Skeletal muscle tissue (tissue), 4 donors: ENCODE measurements around the gene MYO3B. TPM values are rescaled to one million over a fixed set of nuclear protein-coding genes. Genes with fewer than 3 reads are reported as not detected.
A peak's percentile ranks its signal among the peaks of the same experiment; 100 is the strongest.

Experiments
- H3K27ac ChIP-seq: one replicate; pipeline ENCODE4 v1.7.0; 2013; ENCODE audit warnings: mild to moderate bottlenecking, low read depth, low read length, inconsistent platforms
- H3K27me3 ChIP-seq, 3 donors: one replicate each; pipeline ENCODE4 v1.7.0; 2013; ENCODE audit warnings: low read length in 3 of 3; ENCODE audit not compliant: control insufficient read depth in 3 of 3, insufficient read depth in 3 of 3
- H3K36me3 ChIP-seq, 3 donors: one replicate each; pipeline ENCODE4 v1.7.0; 2013; ENCODE audit warnings: low read length in 3 of 3; ENCODE audit not compliant: control insufficient read depth in 3 of 3, insufficient read depth in 3 of 3
- H3K4me1 ChIP-seq, 3 donors: one replicate each; pipeline ENCODE4 v1.7.0; 2013; ENCODE audit warnings: low read length in 3 of 3, mild to moderate bottlenecking in 3 of 3; ENCODE audit not compliant: control insufficient read depth in 3 of 3, insufficient read depth in 3 of 3
- H3K4me3 ChIP-seq, 3 donors: one replicate each; pipeline ENCODE4 v1.7.0; 2013; ENCODE audit warnings: low read length in 3 of 3
- H3K9ac ChIP-seq, 3 donors: one replicate each; pipeline ENCODE4 v1.7.0; 2013; ENCODE audit warnings: low read length in 3 of 3, mild to moderate bottlenecking in 3 of 3, moderate library complexity in 2 of 3, low read depth in 1 of 3
- H3K9me3 ChIP-seq, 3 donors: one replicate each; pipeline ENCODE4 v1.7.0; 2013; ENCODE audit warnings: low read length in 3 of 3; ENCODE audit not compliant: control insufficient read depth in 3 of 3
- total RNA-seq: library from RNA; depleted of rRNA; stranded (reverse); fragments of >200 nt; gene quantifications from one replicate; pipeline ENCODE4 v1.2.3, GENCODE V29; 2014
- donor health status: Osteomylitis.

The MYO3B gene
- total RNA-seq, 1 donor from 2014 or later: under 0.01 TPM

DNA sequence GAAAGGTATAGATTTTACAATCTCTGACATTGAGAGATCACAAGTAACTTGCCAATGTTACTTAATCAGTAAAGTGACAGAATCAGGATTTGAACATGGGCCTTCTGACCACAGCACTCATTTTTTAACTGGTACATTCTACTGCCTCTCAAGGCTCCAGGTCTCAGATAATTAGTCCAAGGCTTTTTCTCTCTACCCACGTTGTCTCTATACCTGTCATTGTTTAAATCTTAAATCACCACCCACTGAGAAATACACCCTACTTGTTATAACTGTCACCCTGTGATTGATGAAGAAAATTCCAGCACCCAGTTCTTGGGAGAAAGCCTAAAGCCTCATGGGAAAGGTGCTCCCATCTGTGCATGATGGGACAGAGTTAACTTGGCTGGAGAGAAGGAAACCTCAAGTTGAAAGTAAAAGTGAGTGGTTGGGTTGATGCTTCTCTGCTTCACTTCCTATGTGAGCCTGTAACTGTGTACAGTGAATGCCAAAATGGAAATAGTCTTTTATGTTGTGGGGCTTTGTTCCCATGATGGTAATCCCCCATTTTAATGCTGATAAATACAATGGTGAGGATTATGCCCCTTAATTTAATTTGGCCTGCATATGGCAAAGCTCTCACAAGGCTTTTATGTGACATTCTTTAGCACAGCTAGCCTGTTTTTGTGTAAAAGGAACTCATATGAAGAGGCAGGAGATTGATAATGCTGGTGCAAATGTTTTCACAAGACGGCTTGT, 347.1 kb downstream of the MYO3B start:
- Histone ChIP-seq H3K27ac (no peak overlapping the region), H3K9me3 (no peaks in the 10 kb centered on the region), H3K9ac (no peak overlapping the region), H3K36me3 (no peaks in the 10 kb centered on the region), H3K4me1 (peaks cover 2 to 7% (median 5%) of the 10 kb centered on the region in 3 donors), H3K4me3 (no peak overlapping the region), H3K27me3 (no peaks in the 10 kb centered on the region)

GRCh38 chr2:170525566-170525900, 347.6 kb downstream of the MYO3B start:
- Histone ChIP-seq H3K9ac (no peak overlapping the region), H3K4me1 (peaks cover 7 to 12% (median 9%) of the 10 kb centered on the region in 3 donors), H3K27ac (no peak overlapping the region), H3K36me3 (no peaks in the 10 kb centered on the region), H3K9me3 (no peaks in the 10 kb centered on the region), H3K27me3 (no peaks in the 10 kb centered on the region), H3K4me3 (no peak overlapping the region)

GRCh38 chr2:170530284-170530745, 352.4 kb downstream of the MYO3B start:
- no peaks in the 10 kb centered on the region for H3K36me3 ChIP-seq
- H3K9me3 ChIP-seq: no peaks in the 10 kb centered on the region
- H3K27ac ChIP-seq: no peak overlapping the region
- peak overlapping the region; percentile 35 to 59 (median 42) for H3K4me3 ChIP-seq
- H3K4me1 ChIP-seq: peaks cover 8 to 14% (median 14%) of the 10 kb centered on the region in 3 donors
- no peaks in the 10 kb centered on the region for H3K27me3 ChIP-seq
- H3K9ac ChIP-seq: peak overlapping the region in 1 of 3 donors; percentile 54

GRCh38 chr2:170530803-170531564, 353.0 kb downstream of the MYO3B start:
- no peak overlapping the region for H3K27ac ChIP-seq
- peak overlapping the region in 1 of 3 donors; percentile 59 for H3K4me3 ChIP-seq
- no peak overlapping the region for H3K9ac ChIP-seq
- peaks cover 5 to 14% (median 11%) of the 10 kb centered on the region in 3 donors for H3K4me1 ChIP-seq
- no peaks in the 10 kb centered on the region for H3K9me3 ChIP-seq
- no peaks in the 10 kb centered on the region for H3K36me3 ChIP-seq
- H3K27me3 ChIP-seq: no peaks in the 10 kb centered on the region

DNA sequence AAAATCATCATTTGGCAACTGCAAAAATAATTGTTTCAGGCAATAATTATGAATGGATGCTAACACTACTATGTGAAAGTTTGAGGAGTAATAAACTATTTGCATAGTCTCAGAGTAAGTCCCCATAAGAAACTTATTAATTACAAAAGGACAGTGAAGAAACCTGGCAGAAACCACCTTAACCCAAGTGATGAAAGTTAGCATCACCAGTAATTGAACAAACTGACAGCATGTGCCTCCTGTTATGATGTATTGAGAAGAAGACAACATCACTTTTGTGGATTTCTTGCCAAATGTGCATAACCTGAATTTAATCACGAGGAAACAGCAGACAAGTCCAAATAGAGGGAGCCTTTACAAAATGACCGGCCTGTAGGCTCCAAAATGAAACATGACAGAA, 353.9 kb downstream of the MYO3B start:
- H3K36me3 ChIP-seq: no peaks in the 10 kb centered on the region
- H3K9ac ChIP-seq: no peak overlapping the region
- no peak overlapping the region for H3K4me3 ChIP-seq
- H3K4me1 ChIP-seq: peaks cover 5 to 14% (median 11%) of the 10 kb centered on the region in 3 donors
- no peaks in the 10 kb centered on the region for H3K9me3 ChIP-seq
- H3K27me3 ChIP-seq: no peaks in the 10 kb centered on the region
- no peak overlapping the region for H3K27ac ChIP-seq

GRCh38 chr2:170533156-170533555, 355.2 kb downstream of the MYO3B start:
- no peak overlapping the region for H3K4me3 ChIP-seq
- no peaks in the 10 kb centered on the region for H3K9me3 ChIP-seq

GRCh38 chr2:170535552-170535951, 357.6 kb downstream of the MYO3B start:
- Histone ChIP-seq H3K4me3 (no peak overlapping the region), H3K9ac (no peak overlapping the region), H3K27ac (no peak overlapping the region), H3K9me3 (no peaks in the 10 kb centered on the region), H3K4me1 (peaks cover under 1 to 7% (median 4%) of the 10 kb centered on the region in 3 donors), H3K27me3 (no peaks in the 10 kb centered on the region), H3K36me3 (no peaks in the 10 kb centered on the region)

More at GRCh38 chr2:170533156-170533555, 355.2 kb downstream of the MYO3B start:
- Histone ChIP-seq H3K36me3 (no peaks in the 10 kb centered on the region), H3K27me3 (no peaks in the 10 kb centered on the region), H3K4me1 (peaks cover 5 to 14% (median 11%) of the 10 kb centered on the region in 3 donors), H3K27ac (no peak overlapping the region), H3K9ac (no peak overlapping the region)

DNA sequence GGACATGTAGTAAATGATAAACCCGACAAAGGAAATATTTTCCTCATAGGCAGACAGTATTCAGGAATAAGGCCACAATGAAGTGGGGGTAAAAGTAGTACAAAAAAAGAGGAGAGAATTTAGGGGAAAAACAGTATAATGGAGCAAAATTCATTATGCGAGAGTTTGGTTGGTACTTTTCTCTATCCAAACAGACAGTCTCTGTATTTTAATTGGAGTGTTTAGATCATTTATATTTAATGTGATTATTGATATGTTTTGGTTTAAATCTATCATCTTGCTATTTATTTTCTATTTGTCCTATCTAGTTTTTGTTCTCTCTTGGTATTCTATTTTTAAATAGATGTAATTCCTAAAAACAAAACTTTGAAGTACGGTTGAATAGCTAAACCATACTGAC, 366.9 kb downstream of the MYO3B start:
- H3K36me3 ChIP-seq: no peaks in the 10 kb centered on the region
- H3K9ac ChIP-seq: no peak overlapping the region
- no peak overlapping the region for H3K27ac ChIP-seq
- no peaks in the 10 kb centered on the region for H3K4me1 ChIP-seq
- H3K9me3 ChIP-seq: peaks cover 0 to 8% (median 2%) of the 10 kb centered on the region in 3 donors
- peaks cover 0 to 2% (median 0%) of the 10 kb centered on the region in 3 donors for H3K27me3 ChIP-seq
- no peak overlapping the region for H3K4me3 ChIP-seq

DNA sequence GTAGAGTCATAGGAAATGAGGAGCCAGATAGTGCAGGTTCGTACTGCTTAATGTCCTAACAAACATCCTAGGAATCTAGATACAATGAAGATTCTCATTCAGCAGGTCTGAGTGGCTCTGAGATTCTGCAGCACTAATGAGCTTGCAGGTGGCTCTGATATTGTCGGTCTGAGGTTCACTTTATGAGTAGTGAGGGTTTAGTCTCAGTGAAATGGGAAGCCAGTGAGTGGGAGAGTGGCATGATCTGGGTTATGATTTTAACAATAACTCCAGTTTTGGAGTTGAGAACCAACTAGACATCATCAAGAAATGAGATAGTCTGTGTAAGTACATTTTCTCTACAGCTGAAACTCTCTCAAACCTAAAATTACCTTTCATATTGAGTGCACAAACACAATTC, 370.4 kb downstream of the MYO3B start:
- Histone ChIP-seq H3K27ac (no peak overlapping the region), H3K4me1 (no peaks in the 10 kb centered on the region), H3K36me3 (no peaks in the 10 kb centered on the region), H3K4me3 (no peak overlapping the region), H3K9me3 (peaks cover 0 to 8% (median 2%) of the 10 kb centered on the region in 3 donors), H3K27me3 (no peaks in the 10 kb centered on the region), H3K9ac (no peak overlapping the region)

- Histone ChIP-seq H3K27ac (no peak overlapping the region), H3K27me3 (no peaks in the 10 kb centered on the region), H3K4me3 (no peak overlapping the region), H3K9ac (no peak overlapping the region), H3K36me3 (no peaks in the 10 kb centered on the region), H3K9me3 (peaks cover 0 to 2% (median 0%) of the 10 kb centered on the region in 3 donors), H3K4me1 (peaks cover 0 to 4% (median 0%) of the 10 kb centered on the region in 3 donors)
These were observed 372.6 kb downstream of the MYO3B start for GRCh38 chr2:170550501-170550900.
